SU-DHL-6 (cell line): ENCODE data around the gene SLC16A7.

Experiments
- H2AFZ ChIP-seq: fragments of 200-600 bp; sonication (generic); 2 replicates; pipeline ENCODE4 v1.6.1; 2014; ENCODE audit warnings: low read depth, mild to moderate bottlenecking, moderate library complexity, mixed read lengths, antibody characterized with exemption, low read length; ENCODE audit not compliant: severe bottlenecking
- H3F3A ChIP-seq: fragments of 200-600 bp; shearing (Covaris generic); 2 replicates; pipeline ENCODE4 v1.6.0; 2016; ENCODE audit warnings: antibody characterized with exemption, mild to moderate bottlenecking; ENCODE audit not compliant: insufficient read depth
- H3K27ac ChIP-seq: fragments of 200-600 bp; sonication (generic); 2 replicates; pipeline ENCODE4 v1.5.1; 2016; ENCODE audit warnings: low read depth, mild to moderate bottlenecking, low read length, moderate library complexity, mixed read lengths
- H3K27me3 ChIP-seq: fragments of 200-600 bp; sonication (generic), shearing (Covaris generic); 2 replicates; pipeline ENCODE4 v1.6.0; 2014; ENCODE audit warnings: mild to moderate bottlenecking, low read length
- H3K36me3 ChIP-seq: fragments of 200-600 bp; sonication (generic); 2 replicates; pipeline ENCODE4 v1.6.1; 2014; ENCODE audit warnings: mild to moderate bottlenecking, low read length, mixed read lengths
- H3K4me2 ChIP-seq: fragments of 300-600, 200-600 bp; shearing (Covaris generic), sonication (generic); 2 replicates; pipeline ENCODE4 v1.6.0; 2014; ENCODE audit warnings: low read length, low read depth, mild to moderate bottlenecking; ENCODE audit not compliant: poor library complexity, severe bottlenecking
- H3K4me3 ChIP-seq: fragments of 200-600 bp; sonication (generic); 2 replicates; pipeline ENCODE4 v1.5.1; 2014; ENCODE audit warnings: antibody characterized with exemption, low read length, mild to moderate bottlenecking, mixed read lengths; ENCODE audit not compliant: insufficient read depth, poor library complexity, severe bottlenecking
- H3K79me2 ChIP-seq: fragments of 200-600 bp; sonication (generic); 2 replicates; pipeline ENCODE4 v1.6.1; 2014; ENCODE audit warnings: mild to moderate bottlenecking, low read length, moderate library complexity; ENCODE audit not compliant: insufficient read depth
- H3K9ac ChIP-seq: fragments of 200-600 bp; sonication (generic); 2 replicates; pipeline ENCODE4 v1.7.0; 2014; ENCODE audit warnings: mild to moderate bottlenecking, low read length
- H3K9me2 ChIP-seq: fragments of 200-600 bp; sonication (generic); replicated peaks from 2 replicates; pipeline ENCODE4 v1.6.1; 2014; ENCODE audit warnings: low read length; ENCODE audit not compliant: insufficient read depth
- H3K9me3 ChIP-seq: fragments of 200-600 bp; sonication (generic); 2 replicates; pipeline ENCODE4 v1.6.1; 2014; ENCODE audit warnings: low read length, mixed read lengths; ENCODE audit not compliant: insufficient read depth
- H4K20me1 ChIP-seq: fragments of 200-600 bp; sonication (generic); 2 replicates; pipeline ENCODE4 v1.6.1; 2014; ENCODE audit warnings: low read depth, mild to moderate bottlenecking, antibody characterized with exemption, low read length, moderate library complexity, mixed read lengths
- CTCF ChIP-seq: fragments of 200-600 bp; sonication (generic); IDR thresholded peaks from one replicate; pipeline ENCODE4 v1.5.1; 2017; ENCODE audit warnings: antibody characterized with exemption, mild to moderate bottlenecking, low read length, moderate library complexity; ENCODE audit not compliant: insufficient read depth, poor library complexity, severe bottlenecking
- EZH2phosphoT487 ChIP-seq: fragments of 200-600 bp; sonication (generic), shearing (Covaris generic); conservative IDR thresholded peaks from 2 replicates; pipeline ENCODE4 v1.6.1; 2018; ENCODE audit warnings: mild to moderate bottlenecking, antibody characterized with exemption, low read length, moderate library complexity, mixed read lengths

Gene SLC16A7

GRCh38 chr12:59583003-59583712 is 12.7 kb upstream of the SLC16A7 start:
- Histone ChIP-seq H3K4me2 (no peak overlapping the region), H3K27me3 (no peaks in the 10 kb centered on the region), H3K9me3 (no peaks in the 10 kb centered on the region), H3K9ac (no peak overlapping the region), H3K4me3 (no peak overlapping the region), H3F3A (no peaks in the 10 kb centered on the region), H3K9me2 (no peaks in the 10 kb centered on the region), H3K79me2 (no peaks in the 10 kb centered on the region), H3K27ac (no peak overlapping the region), H2AFZ (no peak overlapping the region), H4K20me1 (no peaks in the 10 kb centered on the region), H3K36me3 (no peaks in the 10 kb centered on the region)
- TF ChIP-seq EZH2phosphoT487 (no peak), CTCF (no peak)

- H3K4me2 ChIP-seq, result no peak overlapping the region
- no peaks in the 10 kb centered on the region for H3F3A ChIP-seq
- no peaks in the 10 kb centered on the region for H3K9me2 ChIP-seq
- H4K20me1 ChIP-seq, result no peaks in the 10 kb centered on the region
- no peaks in the 10 kb centered on the region for H3K27me3 ChIP-seq
- H3K9me3 ChIP-seq, result no peaks in the 10 kb centered on the region
- no peak overlapping the region for H3K4me3 ChIP-seq
- H2AFZ ChIP-seq, result no peak overlapping the region
- TF ChIP-seq EZH2phosphoT487 (no peak), CTCF (no peak)
- no peaks in the 10 kb centered on the region for H3K36me3 ChIP-seq
- H3K79me2 ChIP-seq, result no peaks in the 10 kb centered on the region
- no peak overlapping the region for H3K9ac ChIP-seq
- H3K27ac ChIP-seq, result no peak overlapping the region
Observed at GRCh38 chr12:59587710-59588109, 8.1 kb upstream of the SLC16A7 start.

- H3K9ac ChIP-seq, result no peak overlapping the region
- peaks cover 21% of the 10 kb centered on the region for H3F3A ChIP-seq
- H3K27me3 ChIP-seq, result no peaks in the 10 kb centered on the region
- peaks cover 3% of the 10 kb centered on the region; the same call in 1 of the 2 replicates for H3K36me3 ChIP-seq
- TF ChIP-seq EZH2phosphoT487, result no peak
- no peak for TF ChIP-seq CTCF
- no peak overlapping the region for H2AFZ ChIP-seq
- no peak overlapping the region for H3K4me3 ChIP-seq
- no peaks in the 10 kb centered on the region for H3K9me2 ChIP-seq
- no peaks in the 10 kb centered on the region for H3K9me3 ChIP-seq
- peaks cover 19% of the 10 kb centered on the region for H3K79me2 ChIP-seq
- no peak overlapping the region for H3K4me2 ChIP-seq
- H3K27ac ChIP-seq, result no peak overlapping the region
- H4K20me1 ChIP-seq, result no peaks in the 10 kb centered on the region
Observed at GRCh38 chr12:59593761-59594160, 2.1 kb upstream of the SLC16A7 start.
